K562 (cell line): ENCODE data around the gene TERB1. TPM values are rescaled to one million over a fixed set of nuclear protein-coding genes. Genes with fewer than 3 reads are reported as not detected.

Source experiments
- BRD9 ChIP-seq: fragments of 450-650 bp; IDR thresholded peaks from 2 replicates; pipeline ENCODE4 v1.6.1; 2018; ENCODE audit warnings: low read depth; ENCODE audit not compliant: partially characterized antibody
- CREM ChIP-seq: IDR thresholded peaks from 2 replicates; pipeline ENCODE4 v1.6.1; 2014; ENCODE audit warnings: antibody characterized with exemption, low read depth
- CSDE1 ChIP-seq, 2 experiments: fragments of 450-650 bp; IDR thresholded peaks; 2 replicates each; pipeline ENCODE4 v1.6.1; 2016; ENCODE audit warnings: mild to moderate bottlenecking in 1 of 2
- EP300 ChIP-seq: IDR thresholded peaks from 2 replicates; pipeline ENCODE4 v1.6.1; 2012; ENCODE audit warnings: low read length, improper control_type of control experiment
- FOSL1 ChIP-seq: fragments of 200-800 bp; sonication (Bioruptor generic); conservative IDR thresholded peaks from 2 replicates; pipeline ENCODE4 v1.6.1; 2016; ENCODE audit warnings: missing genetic modification characterization, missing compliant biosample characterization
- MLLT1 ChIP-seq, 2 experiments: fragments of 450-650 bp; IDR thresholded peaks; 2 replicates each; pipeline ENCODE4 v1.6.1; 2016
- NFE2 ChIP-seq: IDR thresholded peaks from 2 replicates; pipeline ENCODE4 v1.6.1; 2014; ENCODE audit warnings: antibody characterized with exemption, low read depth
- RFX1 ChIP-seq: fragments of 450-650 bp; IDR thresholded peaks from 2 replicates; pipeline ENCODE4 v1.6.1; 2016; ENCODE audit warnings: mild to moderate bottlenecking, moderate library complexity
- SOX6 ChIP-seq: fragments of 450-650 bp; IDR thresholded peaks from 2 replicates; pipeline ENCODE4 v1.6.1; 2014; ENCODE audit warnings: mild to moderate bottlenecking
- ZBTB7A ChIP-seq: IDR thresholded peaks from 2 replicates; pipeline ENCODE4 v1.6.1; 2011; ENCODE audit warnings: low read depth, mild to moderate bottlenecking, low read length, moderate library complexity, borderline replicate concordance; ENCODE audit not compliant: control insufficient read depth
- ZNF124 ChIP-seq: sonication (generic); formaldehyde crosslinking; IDR thresholded peaks from 2 replicates; pipeline ENCODE4 v1.8.1; 2022; ENCODE audit warnings: missing genetic modification reagents
- ZNF165 ChIP-seq: fragments of 250-450 bp; sonication (Bioruptor Pico); IDR thresholded peaks from 2 replicates; pipeline ENCODE4 v1.4.0; 2020; ENCODE audit warnings: borderline replicate concordance
- ZNF24 ChIP-seq: fragments of 450-650 bp; IDR thresholded peaks from 2 replicates; pipeline ENCODE4 v1.6.1; 2016
- ZNF436 ChIP-seq: fragments of 250-450, 450-650 bp; sonication (Bioruptor Pico); formaldehyde crosslinking; IDR thresholded peaks from 2 replicates; pipeline ENCODE4 v1.7.0; 2020; ENCODE audit warnings: mild to moderate bottlenecking
- ZNF639 ChIP-seq, 2 experiments: fragments of 200-800 bp in 1 of 2; sonication (Bioruptor generic) in 1 of 2; sonication (generic) in 1 of 2; formaldehyde crosslinking in 1 of 2; IDR thresholded peaks in 1 of 2; conservative IDR thresholded peaks in 1 of 2; 2 replicates each; pipeline versions ENCODE4 v1.5.0 to v1.6.1; 2016 to 2020; ENCODE audit warnings: missing compliant biosample characterization in 1 of 2, missing genetic modification characterization in 1 of 2, missing genetic modification reagents in 1 of 2
- polyA plus RNA-seq, 8 experiments: library from polyadenylated mRNA; depleted of rRNA in 4 of 8; stranded (reverse) in 5 of 8; unstranded in 3 of 8; fragments of >200 nt; fragmentation: Nextera tagmentation in 2 of 8; fragmentation: Illumina TruSeq in 1 of 8; extraction: Ambion mirVana in 2 of 8; extraction: Trizol in 1 of 8; gene quantifications; 2 replicates each; pipeline versions ENCODE4 v1.2.1 to v1.2.3, GENCODE V29; 2011 to 2014; ENCODE audit warnings: inconsistent platforms in 1 of 8, missing spikeins in 1 of 8
- total RNA-seq, 7 experiments: library from RNA; depleted of rRNA in 6 of 7; stranded (reverse); fragments of >200 nt in 6 of 7; fragmentation: Illumina TruSeq in 2 of 7; extraction: Trizol in 2 of 7; gene quantifications; 2 replicates each; pipeline versions ENCODE4 v1.2.1 to v1.2.3, GENCODE V29; 2011 to 2021; ENCODE audit warnings: low replicate concordance in 1 of 7
- TF ChIP-seq, protein P1 (sequence below), 2 experiments: fragments of 450-650 bp; IDR thresholded peaks; 2 replicates each; pipeline ENCODE4 v1.6.1; 2016; ENCODE audit warnings: mild to moderate bottlenecking in 2 of 2, borderline replicate concordance in 1 of 2, low read depth in 1 of 2, moderate library complexity in 1 of 2
- TF ChIP-seq, protein P2 (sequence below): sonication (generic); formaldehyde crosslinking; IDR thresholded peaks from 2 replicates; pipeline ENCODE4 v1.9.0; 2022; ENCODE audit warnings: mild to moderate bottlenecking, missing genetic modification reagents

Gene TERB1
- total and polyA plus RNA-seq, 9 of the 15 experiments (the other 6 are each of a cell fraction or from before 2014, with no cell fraction given), result not detected

DNA sequence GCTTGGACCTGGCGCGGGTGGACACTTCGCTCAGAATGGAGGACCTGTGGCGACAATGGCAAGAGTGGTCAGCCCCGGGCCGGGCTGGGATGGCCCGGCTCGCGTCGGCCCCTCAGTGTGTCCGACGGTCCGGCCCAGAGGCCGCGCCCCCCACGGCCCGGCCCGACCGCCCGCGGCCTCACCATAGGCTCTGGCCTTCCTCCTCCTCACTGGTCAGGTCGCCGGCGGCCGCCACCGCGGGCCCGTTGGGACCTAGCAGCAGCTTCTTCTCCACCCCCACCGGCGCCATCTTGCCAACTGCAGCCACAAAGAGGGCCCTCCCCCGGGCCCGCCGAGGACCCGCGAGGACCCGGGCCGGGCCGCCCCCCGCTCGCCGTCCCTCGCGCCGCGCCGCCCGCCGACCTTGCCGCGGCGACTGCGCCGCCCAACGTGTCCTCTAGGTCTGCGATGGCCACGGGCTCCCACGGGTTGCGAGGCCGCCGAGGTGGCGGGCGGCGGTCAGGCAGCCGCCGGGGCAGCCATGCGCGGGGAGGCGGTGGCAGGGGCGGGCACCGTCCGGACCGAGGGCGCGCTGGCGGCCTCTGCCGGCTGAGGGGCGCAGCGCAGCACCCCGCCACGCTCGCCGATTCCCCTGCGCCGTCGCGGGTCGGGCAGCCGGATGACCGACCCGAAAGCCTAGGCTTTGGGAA, 49.9 kb downstream of the TERB1 start, which contains the start of gene DYNC1LI2 (continued):
- TF ChIP-seq, protein P1, sequence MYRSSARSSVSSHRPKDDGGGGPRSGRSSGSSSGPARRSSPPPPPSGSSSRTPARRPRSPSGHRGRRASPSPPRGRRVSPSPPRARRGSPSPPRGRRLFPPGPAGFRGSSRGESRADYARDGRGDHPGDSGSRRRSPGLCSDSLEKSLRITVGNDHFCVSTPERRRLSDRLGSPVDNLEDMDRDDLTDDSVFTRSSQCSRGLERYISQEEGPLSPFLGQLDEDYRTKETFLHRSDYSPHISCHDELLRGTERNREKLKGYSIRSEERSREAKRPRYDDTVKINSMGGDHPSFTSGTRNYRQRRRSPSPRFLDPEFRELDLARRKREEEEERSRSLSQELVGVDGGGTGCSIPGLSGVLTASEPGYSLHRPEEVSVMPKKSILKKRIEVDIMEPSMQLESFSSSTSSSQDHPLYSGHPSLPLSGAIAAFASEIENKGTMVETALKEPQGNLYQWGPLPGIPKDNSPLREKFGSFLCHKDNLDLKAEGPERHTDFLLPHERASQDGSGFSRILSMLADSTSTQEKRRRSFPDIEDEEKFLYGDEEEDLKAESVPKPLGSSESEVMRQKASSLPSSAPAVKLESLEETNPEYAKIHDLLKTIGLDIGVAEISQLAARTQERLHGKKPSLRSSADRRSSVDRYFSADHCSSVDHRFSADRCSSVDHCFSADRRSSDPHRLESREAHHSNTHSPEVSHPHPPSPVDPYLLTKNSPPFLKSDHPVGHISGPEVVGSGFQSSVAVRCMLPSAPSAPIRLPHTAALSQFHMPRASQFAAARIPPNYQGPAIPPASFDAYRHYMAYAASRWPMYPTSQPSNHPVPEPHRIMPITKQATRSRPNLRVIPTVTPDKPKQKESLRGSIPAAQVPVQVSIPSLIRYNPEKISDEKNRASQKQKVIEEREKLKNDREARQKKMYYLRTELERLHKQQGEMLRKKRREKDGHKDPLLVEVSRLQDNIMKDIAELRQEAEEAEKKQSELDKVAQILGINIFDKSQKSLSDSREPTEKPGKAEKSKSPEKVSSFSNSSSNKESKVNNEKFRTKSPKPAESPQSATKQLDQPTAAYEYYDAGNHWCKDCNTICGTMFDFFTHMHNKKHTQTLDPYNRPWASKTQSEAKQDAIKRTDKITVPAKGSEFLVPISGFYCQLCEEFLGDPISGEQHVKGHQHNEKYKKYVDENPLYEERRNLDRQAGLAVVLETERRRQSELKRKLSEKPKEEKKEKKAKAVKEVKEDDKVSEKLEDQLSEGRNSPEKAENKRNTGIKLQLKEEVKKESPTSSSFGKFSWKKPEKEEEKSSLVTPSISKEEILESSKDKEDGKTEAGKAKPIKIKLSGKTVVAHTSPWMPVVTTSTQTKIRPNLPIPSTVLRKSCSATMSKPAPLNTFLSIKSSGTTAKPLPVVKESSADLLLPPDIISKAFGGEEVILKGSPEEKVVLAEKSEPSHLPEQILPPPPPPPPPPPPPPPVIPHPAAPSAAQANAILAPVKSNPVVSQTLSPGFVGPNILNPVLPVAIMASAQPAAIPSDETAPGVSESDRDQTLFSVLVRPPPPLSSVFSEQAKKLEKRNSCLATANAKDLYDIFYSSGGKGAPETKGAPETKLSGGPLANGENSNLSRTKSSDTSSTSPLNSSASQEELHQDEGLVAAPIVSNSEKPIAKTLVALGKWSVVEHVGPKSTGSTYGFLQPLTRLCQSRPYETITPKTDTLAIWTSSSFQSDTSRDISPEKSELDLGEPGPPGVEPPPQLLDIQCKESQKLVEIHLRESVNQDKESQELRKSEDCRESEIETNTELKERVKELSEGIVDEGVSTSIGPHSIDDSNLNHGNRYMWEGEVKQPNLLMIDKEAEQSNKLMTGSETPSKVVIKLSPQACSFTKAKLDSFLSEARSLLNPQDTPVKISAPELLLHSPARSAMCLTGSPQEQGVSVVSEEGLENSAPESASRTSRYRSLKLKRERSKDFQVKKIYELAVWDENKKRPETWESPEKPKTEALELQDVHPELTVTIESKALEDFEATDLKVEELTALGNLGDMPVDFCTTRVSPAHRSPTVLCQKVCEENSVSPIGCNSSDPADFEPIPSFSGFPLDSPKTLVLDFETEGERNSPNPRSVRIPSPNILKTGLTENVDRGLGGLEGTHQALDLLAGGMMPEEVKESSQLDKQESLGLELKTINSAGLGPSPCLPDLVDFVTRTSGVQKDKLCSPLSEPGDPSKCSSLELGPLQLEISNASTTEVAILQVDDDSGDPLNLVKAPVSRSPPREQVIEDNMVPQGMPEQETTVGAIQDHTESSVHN (IDR thresholded peaks at IDR 0.05; ENCODE audit: borderline replicate concordance in 1 of 2, low read depth in 1 of 2), result no peak
- TF ChIP-seq EP300 (0 out of 2 replicates have a peak, but pooled peaks have one; percentile 10), BRD9 (no peak), RFX1 (no peak), NFE2 (peak; percentile 95), ZNF24 (peak; percentile 41; the same call in 1 of the 2 replicates), ZBTB7A (peak; percentile 48; the same call in 1 of the 2 replicates), CSDE1 (IDR thresholded peaks at IDR 0.05) (no peak), MLLT1 (IDR thresholded peaks at IDR 0.05) (no peak), SOX6 (no peak), FOSL1 (tag) (no peak), ZNF124 (CRISPR knock-in tag) (no peak), CREM (peak; percentile 56; the same call in 1 of the 2 replicates), ZNF165 (no peak), ZNF436 (CRISPR knock-in tag) (no peak), ZNF639 (CRISPR knock-in tag; conservative IDR thresholded peaks at IDR 0.05 in 1 of 2, IDR thresholded peaks at IDR 0.05 in 1 of 2) (peak in 1 of 2 experiments; percentile 76; a peak in 2 of 4 replicates)
- TF ChIP-seq, protein P2, sequence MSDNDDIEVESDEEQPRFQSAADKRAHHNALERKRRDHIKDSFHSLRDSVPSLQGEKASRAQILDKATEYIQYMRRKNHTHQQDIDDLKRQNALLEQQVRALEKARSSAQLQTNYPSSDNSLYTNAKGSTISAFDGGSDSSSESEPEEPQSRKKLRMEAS (CRISPR knock-in tag), result no peak; the same call in 1 of the 2 replicates
